GM13976 (cell line): Measurements from ENCODE around the gene MAPK1.
A peak's percentile ranks its signal among the peaks of the same experiment; 100 is the strongest.

Experiments used
- DNase-seq: peaks from one replicate; pipeline ENCODE4 v3.0.0; 2012; ENCODE audit warnings: low spot score
- CTCF ChIP-seq: IDR thresholded peaks from 2 replicates; pipeline ENCODE4 v1.5.1; 2012; ENCODE audit warnings: borderline replicate concordance, mild to moderate bottlenecking; ENCODE audit not compliant: insufficient read depth; ENCODE audit errors: extremely low read depth, missing control alignments, control extremely low read depth
- in situ Hi-C: fragments of 300-500 bp; cut with MboI; formaldehyde crosslinking; loops from one replicate; pipeline ENCODE4 v1.12.0; 2022; ENCODE audit warnings: low sequenced_read_pairs, mixed read lengths, inconsistent platforms; ENCODE audit not compliant: unreplicated experiment

MAPK1 gene

GRCh38 chr22:21761086-21761485 is 106.4 kb downstream of the MAPK1 start:
- no peak for DNase-seq
- no peak for TF ChIP-seq CTCF
- in situ Hi-C loops = no loop called here

GRCh38 chr22:21760640-21761039 is 106.8 kb downstream of the MAPK1 start:
- no peak for DNase-seq
- in situ Hi-C loops = no loop called here
- TF ChIP-seq CTCF = no peak

GRCh38 chr22:21759646-21760376 is 107.6 kb downstream of the MAPK1 start:
- TF ChIP-seq CTCF = no peak
- in situ Hi-C loops = no loop called here
- DNase-seq = no peak

GRCh38 chr22:21759093-21759492 is 108.4 kb downstream of the MAPK1 start:
- in situ Hi-C loops = no loop called here
- no peak for TF ChIP-seq CTCF
- DNase-seq = no peak

- TF ChIP-seq CTCF = no peak
- in situ Hi-C loops = no loop called here
- no peak for DNase-seq
These were observed 109.2 kb downstream of the MAPK1 start for GRCh38 chr22:21758091-21758864.

- in situ Hi-C loops = no loop called here
- peak; percentile 61 for DNase-seq
- TF ChIP-seq CTCF = no peak
These were observed 111.6 kb downstream of the MAPK1 start for GRCh38 chr22:21755851-21756284.
